NCI-H1105 treated with DMSO at 0.1 percent for 48 hours (cell line): ENCODE results near the gene RTEL1.
"Not testable (repeated sequence)": the region's sequence is repeated elsewhere in the genome, so short reads cannot be mapped to it uniquely, and the experiment has no call there.

Experiments
- DNase-seq: peaks from one replicate; lab custom pipeline; 2025; lab: John Stamatoyannopoulos, UW

RTEL1 gene, protein sequence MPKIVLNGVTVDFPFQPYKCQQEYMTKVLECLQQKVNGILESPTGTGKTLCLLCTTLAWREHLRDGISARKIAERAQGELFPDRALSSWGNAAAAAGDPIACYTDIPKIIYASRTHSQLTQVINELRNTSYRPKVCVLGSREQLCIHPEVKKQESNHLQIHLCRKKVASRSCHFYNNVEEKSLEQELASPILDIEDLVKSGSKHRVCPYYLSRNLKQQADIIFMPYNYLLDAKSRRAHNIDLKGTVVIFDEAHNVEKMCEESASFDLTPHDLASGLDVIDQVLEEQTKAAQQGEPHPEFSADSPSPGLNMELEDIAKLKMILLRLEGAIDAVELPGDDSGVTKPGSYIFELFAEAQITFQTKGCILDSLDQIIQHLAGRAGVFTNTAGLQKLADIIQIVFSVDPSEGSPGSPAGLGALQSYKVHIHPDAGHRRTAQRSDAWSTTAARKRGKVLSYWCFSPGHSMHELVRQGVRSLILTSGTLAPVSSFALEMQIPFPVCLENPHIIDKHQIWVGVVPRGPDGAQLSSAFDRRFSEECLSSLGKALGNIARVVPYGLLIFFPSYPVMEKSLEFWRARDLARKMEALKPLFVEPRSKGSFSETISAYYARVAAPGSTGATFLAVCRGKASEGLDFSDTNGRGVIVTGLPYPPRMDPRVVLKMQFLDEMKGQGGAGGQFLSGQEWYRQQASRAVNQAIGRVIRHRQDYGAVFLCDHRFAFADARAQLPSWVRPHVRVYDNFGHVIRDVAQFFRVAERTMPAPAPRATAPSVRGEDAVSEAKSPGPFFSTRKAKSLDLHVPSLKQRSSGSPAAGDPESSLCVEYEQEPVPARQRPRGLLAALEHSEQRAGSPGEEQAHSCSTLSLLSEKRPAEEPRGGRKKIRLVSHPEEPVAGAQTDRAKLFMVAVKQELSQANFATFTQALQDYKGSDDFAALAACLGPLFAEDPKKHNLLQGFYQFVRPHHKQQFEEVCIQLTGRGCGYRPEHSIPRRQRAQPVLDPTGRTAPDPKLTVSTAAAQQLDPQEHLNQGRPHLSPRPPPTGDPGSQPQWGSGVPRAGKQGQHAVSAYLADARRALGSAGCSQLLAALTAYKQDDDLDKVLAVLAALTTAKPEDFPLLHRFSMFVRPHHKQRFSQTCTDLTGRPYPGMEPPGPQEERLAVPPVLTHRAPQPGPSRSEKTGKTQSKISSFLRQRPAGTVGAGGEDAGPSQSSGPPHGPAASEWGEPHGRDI (N-terminal part only)

DNA sequence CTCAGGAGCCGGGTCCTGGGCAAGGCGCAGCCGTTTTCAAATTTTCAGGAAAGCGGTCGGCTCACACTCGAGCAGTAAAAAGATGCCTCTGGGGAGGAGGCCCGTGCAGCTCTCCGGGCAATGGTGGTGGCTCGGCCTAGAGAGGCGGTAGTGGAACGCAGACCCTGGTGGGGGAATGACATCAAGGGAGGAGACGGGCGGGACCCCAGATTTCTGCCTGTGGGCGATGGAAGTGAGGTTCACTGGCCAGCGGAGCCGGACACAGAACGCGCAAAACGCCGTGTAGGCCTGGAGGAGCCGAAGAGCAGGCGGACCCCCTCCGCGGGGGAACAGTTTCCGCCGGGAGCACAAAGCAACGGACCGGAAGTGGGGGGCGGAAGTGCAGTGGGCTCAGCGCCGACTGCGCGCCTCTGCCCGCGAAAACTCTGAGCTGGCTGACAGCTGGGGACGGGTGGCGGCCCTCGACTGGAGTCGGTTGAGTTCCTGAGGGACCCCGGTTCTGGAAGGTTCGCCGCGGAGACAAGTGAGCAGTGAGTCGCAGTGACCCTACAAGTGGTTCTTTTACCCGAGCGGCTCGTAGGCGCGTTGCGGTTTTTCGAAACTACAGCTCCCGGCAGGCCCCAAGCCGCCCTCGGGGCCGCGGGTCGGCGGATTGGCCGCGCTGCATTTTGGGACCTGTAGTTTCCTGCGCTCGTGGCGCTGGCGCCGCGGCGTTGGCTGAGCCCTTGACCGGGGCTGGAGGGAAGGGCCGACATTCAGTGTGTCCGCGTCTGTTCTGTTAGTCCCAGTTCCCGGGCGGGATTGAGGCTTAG lies at the start of gene RTEL1:
TSS of gene RTEL1 (plus strand) at position 376 of the 812 bp plus-strand sequence. CDS start 1,091 bp downstream, outside the sequence.
- peak; percentile 84 for DNase-seq

DNA sequence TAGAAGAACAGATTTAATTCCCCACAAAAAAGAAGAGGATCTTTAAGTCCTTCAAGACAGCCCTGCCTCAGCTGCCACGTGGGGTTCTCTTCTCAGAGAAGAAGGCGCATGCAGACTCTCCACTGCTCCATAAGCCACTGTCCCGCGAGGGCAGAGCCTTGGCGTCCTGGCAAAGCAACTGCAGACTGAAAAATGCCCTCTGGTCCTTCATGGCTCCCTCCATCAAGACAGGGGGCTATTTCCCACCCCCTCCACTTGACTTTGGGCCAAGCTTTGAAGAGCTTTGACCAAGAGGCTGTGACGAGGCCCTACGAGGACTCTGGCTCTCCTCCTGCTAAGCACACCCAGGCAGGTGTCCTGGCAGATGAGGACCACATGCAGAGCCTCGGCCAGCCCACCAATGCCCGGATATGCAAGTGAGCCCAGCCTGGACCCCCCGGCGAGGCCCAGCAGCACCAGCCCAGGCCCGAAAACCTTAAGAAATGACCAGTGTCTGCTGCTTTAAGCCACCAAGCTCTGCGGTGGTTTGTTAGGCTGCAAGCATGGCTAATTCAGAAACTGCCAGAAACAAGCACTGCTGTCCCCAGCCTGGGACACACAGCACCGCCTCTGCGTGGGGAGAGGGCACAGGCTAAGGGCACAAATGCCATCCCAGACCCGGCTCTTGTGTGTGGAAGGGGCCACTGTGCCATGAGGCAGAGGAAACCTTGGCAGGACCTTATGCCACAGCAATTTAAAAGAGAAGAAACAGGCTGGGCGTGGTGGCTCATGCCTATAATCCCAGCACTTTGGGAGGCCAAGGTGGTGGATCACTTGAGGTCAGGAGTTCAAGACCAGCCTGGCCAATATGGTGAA lies 47.3 kb upstream of the RTEL1 start:
- no peak for DNase-seq

DNA sequence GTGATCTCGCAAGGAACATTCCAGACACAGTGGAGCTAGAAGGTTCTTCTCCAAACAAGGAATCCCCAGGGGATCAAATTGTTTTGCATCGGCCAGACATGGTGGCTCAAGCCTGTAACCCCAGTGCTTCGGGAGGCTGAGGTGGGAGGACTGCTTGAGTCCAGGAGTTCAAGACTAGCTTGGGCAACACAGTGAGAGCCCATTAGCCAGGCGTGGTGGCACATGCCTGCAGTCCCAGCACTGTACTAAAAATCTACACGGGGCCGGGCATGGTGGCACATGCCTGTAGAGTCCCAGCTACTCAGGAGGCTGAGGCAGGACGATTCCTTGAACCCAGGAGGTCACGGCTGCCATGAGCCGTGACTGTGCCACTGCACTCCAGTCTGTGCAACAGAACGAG lies 46.5 kb upstream of the RTEL1 start:
- no peak for DNase-seq

DNA sequence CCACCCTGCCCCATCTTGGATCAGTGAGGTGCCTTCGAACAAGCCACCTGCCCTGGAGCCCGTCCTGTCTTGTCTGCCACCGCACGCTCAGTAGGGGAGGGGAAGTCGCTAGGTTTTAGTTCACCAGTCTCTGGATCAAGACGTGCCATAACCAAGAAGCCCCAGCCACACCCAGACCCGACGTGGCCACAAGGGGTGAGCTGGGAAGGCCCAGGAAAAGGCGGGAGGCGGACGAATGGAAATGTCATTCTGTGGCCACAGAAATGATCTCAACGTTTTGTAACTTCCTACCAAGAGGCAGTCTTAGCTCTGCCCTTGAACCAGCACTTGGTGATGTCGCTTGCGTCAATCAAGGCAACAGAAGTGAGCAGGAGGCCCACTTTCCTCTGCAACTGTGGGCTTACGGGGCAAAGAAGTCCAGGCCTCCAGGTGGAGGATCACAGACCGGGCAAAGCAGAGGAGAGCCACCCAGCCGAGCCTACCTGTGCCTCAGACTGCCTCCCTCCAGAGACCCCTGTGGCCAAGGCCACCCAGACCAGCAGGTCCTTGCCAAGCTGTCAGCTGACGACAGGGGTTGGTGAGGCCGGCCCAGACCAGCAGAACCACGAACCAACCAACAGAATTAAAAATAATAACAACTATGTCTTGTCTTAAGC lies 45.7 kb upstream of the RTEL1 start:
- no peak for DNase-seq

DNA sequence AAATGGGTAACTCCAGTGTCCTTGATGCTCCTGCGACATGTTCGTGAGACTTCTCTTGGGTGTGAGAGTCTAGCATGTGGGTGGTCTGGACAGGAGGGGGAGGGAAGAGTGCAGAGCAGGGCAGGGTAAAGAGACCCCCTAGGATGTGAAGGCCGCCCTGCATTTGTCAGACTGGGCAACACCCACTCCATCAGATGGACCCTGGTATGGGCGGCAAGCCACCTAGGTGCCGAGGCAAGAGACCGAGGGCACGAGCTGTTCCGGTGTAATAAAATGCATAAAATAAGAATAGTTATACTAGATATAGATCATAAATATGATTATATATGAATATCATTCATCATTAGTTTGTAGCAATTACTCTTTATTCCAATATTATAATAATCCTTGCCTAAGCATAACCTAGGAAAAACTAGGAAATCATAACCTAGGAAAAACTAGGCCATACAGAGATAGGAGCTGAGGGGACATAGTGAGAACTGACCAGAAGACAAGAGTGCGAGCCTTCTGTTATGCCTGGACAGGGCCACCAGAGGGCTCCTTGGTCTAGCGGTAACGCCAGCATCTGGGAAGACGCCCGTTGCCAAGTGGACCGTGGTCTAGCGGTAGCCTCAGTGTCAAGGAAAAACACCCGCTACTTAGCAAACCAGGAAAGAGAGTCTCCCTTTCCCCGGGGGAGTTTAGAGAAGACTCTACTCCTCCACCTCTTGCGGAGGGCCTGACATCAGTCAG lies 44.1 kb upstream of the RTEL1 start:
- not testable (repeated sequence) for DNase-seq

DNA sequence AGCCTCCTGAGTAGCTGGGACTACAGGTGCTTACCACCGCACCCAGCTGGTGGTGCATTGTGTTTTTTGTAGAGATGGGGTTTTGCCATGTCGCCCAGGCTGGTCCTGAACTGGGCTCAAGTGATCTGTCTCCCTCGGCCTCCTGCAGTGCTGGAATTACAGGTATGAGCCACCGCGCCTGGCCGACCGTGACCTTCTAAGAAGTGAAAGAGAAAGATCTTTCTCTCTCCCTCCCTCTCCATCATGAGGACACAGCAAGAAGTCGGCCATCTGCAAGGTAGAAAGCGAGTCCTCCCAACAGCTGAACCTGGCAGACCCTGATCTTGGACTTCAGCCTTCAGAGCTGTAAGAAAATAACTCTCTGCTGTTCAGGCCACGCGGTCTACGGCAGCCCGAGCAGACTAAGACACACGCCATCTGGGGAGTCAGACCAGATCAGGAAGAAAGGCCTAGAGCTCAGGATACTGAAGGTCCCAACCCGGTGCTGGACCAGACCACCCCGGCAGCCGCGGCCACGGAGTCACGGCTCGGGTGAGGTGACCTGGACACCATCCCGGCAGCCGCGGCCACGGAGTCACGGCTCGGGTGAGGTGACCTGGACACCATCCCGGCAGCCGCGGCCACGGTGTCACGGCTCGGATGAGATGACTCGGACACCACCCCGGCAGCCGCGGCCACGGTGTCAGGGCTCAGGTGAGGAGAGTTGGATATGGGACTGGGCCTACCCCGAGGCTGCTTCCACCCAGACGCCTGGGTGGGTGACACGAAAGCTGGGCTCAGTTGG lies 40.8 kb upstream of the RTEL1 start:
- no peak for DNase-seq

DNA sequence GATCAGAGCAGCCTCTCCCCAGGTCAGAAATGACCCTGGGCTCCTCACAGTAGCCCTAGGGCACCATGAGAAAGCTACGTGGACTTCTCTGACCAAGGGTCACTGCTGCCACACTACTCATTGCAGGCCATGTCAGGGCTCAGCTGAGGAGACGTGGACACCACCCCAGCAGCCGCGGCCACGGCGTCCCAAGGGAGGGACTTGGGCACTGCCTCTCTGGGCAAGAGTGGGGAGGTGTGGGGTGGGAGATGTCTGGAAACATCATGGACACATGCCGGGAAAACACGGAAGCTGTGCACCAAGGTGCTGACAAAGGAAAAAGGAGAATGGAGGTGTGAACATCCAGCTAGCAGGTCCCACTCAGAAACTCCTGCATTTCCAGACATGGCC lies 40.2 kb upstream of the RTEL1 start:
- no peak for DNase-seq

DNA sequence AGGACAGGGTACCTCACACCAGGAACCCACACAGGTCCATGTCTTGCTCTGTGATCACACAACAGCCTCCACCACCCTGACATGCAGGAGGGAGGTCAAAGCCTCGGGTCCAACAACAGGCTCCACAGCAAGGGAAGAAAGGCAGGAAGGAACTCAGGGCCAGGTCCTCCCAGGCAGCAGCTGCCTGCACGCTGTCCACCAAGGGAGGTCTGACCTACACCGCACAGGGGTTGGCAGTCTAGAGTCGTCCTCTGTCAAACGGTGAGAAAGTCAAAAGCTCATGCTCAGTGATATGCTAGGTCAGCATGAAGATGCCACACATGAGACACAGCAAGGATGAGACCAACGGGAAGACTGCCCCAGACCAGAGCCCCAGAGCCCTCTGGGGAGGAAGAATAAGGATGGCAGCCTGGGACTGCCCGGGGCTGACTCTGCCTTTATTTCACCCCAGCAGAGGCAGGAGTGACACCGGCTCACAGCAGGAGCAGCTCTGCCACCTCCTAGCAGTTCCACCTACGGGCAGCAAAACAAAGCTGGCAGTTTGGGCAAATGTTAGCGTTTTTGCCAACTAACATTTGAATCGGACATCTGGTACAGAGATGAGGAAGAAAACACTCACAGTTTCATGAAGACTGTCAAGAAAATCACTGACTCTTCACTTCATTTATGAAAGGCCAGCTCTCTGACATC lies 39.7 kb upstream of the RTEL1 start:
- no peak for DNase-seq

DNA sequence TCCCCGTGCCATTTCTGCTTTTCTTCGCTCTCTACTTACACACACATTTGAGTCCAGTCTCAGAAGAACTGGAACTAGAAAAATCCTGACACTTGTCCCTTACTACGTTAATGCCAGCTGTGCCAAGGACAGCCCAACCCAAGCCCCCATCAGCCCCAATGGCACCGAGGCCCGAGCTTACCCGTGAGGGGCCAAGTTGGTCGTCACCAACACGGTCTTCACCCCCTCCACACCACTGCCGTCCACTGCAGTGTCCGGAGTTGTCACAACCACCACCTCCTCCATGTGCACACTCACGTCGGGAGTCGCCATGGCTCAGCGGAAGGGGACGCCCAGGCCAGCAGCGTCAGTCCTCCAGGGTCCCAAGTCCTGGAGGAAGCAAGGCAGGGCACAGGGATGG lies 39.0 kb upstream of the RTEL1 start:
- DNase-seq: no peak

DNA sequence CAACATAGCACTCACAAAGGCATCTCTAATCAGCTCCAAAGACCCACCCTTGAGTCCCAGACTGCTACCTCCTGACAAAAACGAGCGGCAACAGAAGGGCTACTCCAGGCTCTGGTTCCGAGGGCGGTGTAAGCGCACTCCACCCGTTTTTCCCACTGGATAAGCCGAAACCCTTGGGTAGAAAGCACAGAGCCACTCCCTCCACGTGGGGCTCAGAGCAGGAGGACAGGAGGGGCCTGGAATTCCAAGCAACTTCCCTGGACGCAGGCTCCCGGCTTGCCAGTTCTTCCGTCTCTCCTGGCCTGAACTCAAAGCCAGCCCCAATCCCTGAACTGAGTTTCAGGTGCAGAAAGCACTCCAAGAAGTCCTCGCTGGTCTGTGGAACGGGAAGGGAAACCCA lies 38.6 kb upstream of the RTEL1 start:
- no peak for DNase-seq

DNA sequence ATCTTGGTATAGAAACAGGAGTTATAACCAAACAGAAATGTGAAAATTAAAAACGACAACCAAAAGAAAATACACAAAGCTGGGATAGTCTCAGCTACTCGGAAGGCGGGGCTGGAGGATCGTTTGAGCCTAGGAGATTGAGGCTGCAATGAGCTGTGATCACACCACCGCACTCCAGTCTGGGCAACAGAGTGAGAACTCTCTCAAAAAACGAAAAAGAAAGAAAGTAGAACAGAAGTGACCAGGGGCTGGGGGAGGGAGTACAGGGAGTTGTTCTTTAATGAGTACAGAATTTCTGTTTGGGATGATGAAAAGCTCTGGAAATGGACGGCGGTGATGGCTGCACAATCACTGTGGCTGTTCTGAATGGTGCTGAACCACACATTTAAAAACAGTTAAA lies 37.1 kb upstream of the RTEL1 start:
- no peak for DNase-seq

DNA sequence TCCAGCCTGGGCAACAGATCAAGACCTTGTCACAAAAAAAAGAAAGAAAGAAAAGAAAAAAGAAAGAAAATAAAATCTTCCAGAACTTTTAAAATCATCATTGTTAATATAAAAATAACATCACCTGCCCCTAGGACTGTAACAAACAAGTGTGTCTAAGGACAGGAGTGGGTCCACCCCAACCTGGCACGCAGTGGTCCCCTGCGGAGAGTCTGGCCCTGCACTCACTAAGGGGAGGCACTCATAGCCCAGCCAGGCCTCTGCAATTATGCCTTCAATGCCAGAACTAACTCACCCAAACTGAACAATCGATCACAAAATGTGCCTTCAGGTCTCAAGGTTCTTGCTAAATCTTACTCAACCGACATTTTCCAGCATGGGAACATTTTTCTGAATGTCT lies 36.0 kb upstream of the RTEL1 start:
- DNase-seq: no peak

DNA sequence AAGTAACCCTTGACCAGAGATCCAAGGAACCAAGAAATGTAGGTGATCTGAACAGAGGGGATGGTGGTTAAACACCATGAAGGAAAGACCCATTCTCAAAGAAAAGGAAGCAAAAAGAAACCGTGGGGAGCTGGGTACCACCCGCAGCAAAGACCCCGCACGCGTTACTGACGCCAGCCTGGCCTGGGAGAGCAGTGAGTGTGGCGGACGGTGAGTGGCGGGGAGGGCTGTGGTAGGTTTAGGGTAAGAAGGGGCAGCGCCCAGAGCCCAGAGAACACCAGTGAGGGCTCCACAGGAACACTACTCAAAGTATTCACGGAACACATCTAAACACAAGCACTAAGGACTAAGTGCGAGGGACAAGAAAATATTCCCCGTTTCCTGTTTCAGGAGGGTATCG lies 35.4 kb upstream of the RTEL1 start:
- no peak for DNase-seq

DNA sequence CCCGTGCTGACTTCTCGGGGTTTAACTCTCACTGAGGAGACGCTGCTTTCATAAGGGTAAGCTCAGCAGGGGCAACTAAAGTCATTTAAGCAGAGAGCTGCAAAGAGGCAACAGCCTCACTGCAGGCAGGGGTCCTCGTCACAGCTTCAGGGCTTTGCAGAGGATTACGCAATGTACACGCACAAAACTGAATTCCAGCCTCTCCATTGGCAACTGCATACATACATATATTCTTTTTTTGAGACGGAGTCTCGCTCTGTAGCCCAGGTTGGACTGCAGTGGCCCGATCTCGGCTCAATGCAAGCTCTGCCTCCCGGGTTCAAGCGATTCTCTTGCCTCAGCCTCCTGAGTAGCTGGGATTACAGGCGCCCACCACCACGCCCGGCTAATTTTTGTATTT lies 33.6 kb upstream of the RTEL1 start:
- DNase-seq: no peak

DNA sequence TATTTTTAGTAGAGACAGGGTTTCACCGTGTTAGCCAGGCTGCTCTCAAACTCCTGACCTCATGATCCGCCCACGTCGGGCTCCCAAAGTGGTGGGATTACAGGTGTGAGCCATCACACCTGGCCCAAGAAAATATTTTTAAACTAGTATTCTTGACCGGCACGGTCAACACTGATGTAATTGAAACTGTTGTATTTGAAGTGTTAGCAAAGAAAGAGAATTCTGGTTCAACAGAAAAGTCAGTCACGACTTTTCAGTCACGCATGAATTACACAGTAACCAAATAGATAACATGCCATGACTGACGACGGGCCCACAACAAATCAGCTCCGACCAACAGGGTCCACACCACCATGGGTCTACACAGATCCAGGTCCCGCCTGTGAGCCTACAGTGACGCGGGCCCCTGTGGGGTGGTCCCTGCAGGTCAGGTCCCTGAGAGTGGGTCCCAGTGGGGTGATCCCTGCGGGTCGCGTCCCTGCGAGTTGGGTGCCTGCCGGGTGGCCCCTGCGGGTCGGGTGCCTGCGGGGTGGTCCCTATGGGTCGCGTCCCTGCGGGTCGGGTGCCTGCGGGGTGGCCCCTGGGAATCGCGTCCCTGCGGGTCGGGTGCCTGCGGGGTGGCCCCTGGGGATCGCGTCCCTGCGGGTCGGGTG lies 32.2 kb upstream of the RTEL1 start:
- DNase-seq: no peak

DNA sequence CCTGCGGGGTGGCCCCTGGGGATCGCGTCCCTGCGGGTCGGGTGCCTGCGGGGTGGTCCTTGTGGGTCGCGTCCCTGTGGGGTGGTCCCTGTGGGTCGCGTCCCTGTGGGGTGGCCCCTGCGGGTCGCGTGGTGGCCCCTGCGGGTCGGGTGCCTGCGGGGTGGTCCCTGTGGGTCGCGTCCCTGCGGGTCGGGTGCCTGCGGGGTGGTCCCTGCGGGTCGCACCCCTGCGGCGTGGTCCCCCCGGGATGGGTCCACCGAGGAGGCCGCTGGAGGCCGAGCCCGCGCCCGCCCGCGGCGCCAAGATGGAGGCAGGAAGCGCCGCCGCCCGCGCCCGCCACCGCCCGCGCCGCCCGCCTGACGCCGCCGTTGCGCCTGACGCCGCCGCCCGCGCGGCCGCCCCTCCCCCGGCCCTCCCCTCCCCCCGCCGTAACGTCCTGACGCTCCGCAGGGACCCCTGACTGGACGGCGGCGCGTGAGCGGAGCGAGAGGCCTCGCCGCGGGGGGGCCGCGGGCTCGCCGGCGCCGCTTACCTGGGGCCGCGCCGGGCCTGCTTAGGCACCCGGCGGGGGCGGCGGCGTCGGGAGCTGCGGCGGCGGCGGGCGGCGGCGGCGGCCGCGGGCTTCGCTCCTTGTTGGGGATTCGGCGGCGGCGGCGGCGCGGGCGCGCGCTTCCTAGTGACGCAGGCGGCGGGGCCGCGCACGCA lies 31.5 kb upstream of the RTEL1 start, which contains the start of gene GMEB2:
TSS of gene GMEB2 (minus strand) at position 678 of the 705 bp plus-strand sequence. CDS start 7,704 bp downstream, outside the sequence.
- DNase-seq: peak; percentile 76
